Fibroblast of lung (primary cell): ENCODE results near the gene RNF123.

Experiments
- EZH2 ChIP-seq: IDR thresholded peaks from 2 replicates; pipeline ENCODE4 v1.5.1; 2012; ENCODE audit warnings: low read length, control low read depth, mild to moderate bottlenecking; ENCODE audit errors: missing control alignments
- TF ChIP-seq, protein P1 (sequence below), 2 donors: IDR thresholded peaks in 1 of 2; conservative IDR thresholded peaks in 1 of 2; 1 replicate in 1 of 2; 2 replicates in 1 of 2; pipeline ENCODE4 v1.5.1; 2011 to 2012; ENCODE audit warnings: low read length in 2 of 2, control low read depth in 1 of 2, inconsistent platforms in 1 of 2, low read depth in 1 of 2, mild to moderate bottlenecking in 1 of 2

DNA sequence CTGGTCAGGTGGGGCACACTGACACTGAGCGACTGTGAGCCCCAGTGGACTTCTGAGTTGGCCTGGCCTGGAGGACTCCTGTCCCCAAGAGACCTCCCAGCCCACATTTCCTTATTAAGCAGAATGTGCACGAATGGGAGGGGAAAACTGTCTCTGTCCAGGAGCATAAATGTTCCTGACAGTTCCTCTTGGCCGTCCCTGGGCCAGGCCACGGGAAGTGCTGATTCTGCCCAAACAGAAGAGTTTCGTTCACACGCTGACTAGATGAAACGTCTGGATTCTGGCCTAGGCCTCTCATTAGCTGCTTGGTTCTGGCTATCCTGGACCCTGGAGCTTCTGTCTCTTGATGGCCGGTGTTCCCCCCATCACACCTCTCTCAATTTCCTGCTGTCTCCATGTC is 44.7 kb upstream of the RNF123 start:
- TF ChIP-seq, protein P1, sequence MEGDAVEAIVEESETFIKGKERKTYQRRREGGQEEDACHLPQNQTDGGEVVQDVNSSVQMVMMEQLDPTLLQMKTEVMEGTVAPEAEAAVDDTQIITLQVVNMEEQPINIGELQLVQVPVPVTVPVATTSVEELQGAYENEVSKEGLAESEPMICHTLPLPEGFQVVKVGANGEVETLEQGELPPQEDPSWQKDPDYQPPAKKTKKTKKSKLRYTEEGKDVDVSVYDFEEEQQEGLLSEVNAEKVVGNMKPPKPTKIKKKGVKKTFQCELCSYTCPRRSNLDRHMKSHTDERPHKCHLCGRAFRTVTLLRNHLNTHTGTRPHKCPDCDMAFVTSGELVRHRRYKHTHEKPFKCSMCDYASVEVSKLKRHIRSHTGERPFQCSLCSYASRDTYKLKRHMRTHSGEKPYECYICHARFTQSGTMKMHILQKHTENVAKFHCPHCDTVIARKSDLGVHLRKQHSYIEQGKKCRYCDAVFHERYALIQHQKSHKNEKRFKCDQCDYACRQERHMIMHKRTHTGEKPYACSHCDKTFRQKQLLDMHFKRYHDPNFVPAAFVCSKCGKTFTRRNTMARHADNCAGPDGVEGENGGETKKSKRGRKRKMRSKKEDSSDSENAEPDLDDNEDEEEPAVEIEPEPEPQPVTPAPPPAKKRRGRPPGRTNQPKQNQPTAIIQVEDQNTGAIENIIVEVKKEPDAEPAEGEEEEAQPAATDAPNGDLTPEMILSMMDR (conservative IDR thresholded peaks at IDR 0.05 in 1 of 2, IDR thresholded peaks at IDR 0.05 in 1 of 2; ENCODE audit: low read depth in 1 of 2, low read length in 2 of 2), result no peak
- TF ChIP-seq EZH2, result no peak
